ENCODE measurements around the gene SELPLG. TPM values are rescaled to one million over a fixed set of nuclear protein-coding genes. Genes with fewer than 3 reads are reported as not detected.
A peak's percentile ranks its signal among the peaks of the same experiment; 100 is the strongest.

SELPLG gene
- total RNA-seq, 1 donor from 2014 or later = not detected

- no peak overlapping the region for H3K4me2 ChIP-seq
- Mint-ChIP-seq H3K9me3 (no peaks in the 10 kb centered on the region), H3K27me3 (ENCODE audit: insufficient read depth, low read depth) (peaks cover 27% of the 10 kb centered on the region), H3K36me3 (no peaks in the 10 kb centered on the region), H3K4me1 (peaks cover 16% of the 10 kb centered on the region), H3K27ac (no peak overlapping the region), H3K4me3 (no peak overlapping the region)
- H3K27ac ChIP-seq = no peak overlapping the region
- no peak overlapping the region for H3K9ac ChIP-seq
- H3K27me3 ChIP-seq = no peaks in the 10 kb centered on the region
- H3K79me2 ChIP-seq (ENCODE audit: low read depth) = no peaks in the 10 kb centered on the region
- no peaks in the 10 kb centered on the region for H3K9me3 ChIP-seq (ENCODE audit: low read depth)
- H3F3A ChIP-seq (ENCODE audit: low read depth) = peaks cover 20% of the 10 kb centered on the region
- no peaks in the 10 kb centered on the region for H3K36me3 ChIP-seq
- H2AFZ ChIP-seq (replicated peaks) = no peak overlapping the region
- no peak overlapping the region for H3K4me3 ChIP-seq
- TF ChIP-seq EZH2phosphoT487 (IDR thresholded peaks at IDR 0.05) (no peak), EZH2 (IDR thresholded peaks at IDR 0.05) (no peak)
- TF ChIP-seq, protein P1, sequence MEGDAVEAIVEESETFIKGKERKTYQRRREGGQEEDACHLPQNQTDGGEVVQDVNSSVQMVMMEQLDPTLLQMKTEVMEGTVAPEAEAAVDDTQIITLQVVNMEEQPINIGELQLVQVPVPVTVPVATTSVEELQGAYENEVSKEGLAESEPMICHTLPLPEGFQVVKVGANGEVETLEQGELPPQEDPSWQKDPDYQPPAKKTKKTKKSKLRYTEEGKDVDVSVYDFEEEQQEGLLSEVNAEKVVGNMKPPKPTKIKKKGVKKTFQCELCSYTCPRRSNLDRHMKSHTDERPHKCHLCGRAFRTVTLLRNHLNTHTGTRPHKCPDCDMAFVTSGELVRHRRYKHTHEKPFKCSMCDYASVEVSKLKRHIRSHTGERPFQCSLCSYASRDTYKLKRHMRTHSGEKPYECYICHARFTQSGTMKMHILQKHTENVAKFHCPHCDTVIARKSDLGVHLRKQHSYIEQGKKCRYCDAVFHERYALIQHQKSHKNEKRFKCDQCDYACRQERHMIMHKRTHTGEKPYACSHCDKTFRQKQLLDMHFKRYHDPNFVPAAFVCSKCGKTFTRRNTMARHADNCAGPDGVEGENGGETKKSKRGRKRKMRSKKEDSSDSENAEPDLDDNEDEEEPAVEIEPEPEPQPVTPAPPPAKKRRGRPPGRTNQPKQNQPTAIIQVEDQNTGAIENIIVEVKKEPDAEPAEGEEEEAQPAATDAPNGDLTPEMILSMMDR (IDR thresholded peaks at IDR 0.05) = no peak
- DNase-seq (ENCODE audit: low spot score) = no peak
- no peaks in the 10 kb centered on the region for H4K20me1 ChIP-seq (ENCODE audit: low read depth)
- no peaks in the 10 kb centered on the region for H3K4me1 ChIP-seq
These were observed 25.1 kb downstream of the SELPLG start for GRCh38 chr12:108608616-108609015.

- Histone ChIP-seq H3K79me2 (ENCODE audit: low read depth) (no peaks in the 10 kb centered on the region), H3K4me3 (no peak overlapping the region), H3K9me3 (ENCODE audit: low read depth) (no peaks in the 10 kb centered on the region), H3F3A (ENCODE audit: low read depth) (peaks cover 20% of the 10 kb centered on the region), H3K27me3 (no peaks in the 10 kb centered on the region), H4K20me1 (ENCODE audit: low read depth) (no peaks in the 10 kb centered on the region), H2AFZ (replicated peaks) (no peak overlapping the region), H3K4me2 (no peak overlapping the region), H3K27ac (no peak overlapping the region), H3K9ac (no peak overlapping the region), H3K36me3 (no peaks in the 10 kb centered on the region), H3K4me1 (no peaks in the 10 kb centered on the region)
- no peak for DNase-seq (ENCODE audit: low spot score)
- H3K4me1 Mint-ChIP-seq = peaks cover 14% of the 10 kb centered on the region
- no peak overlapping the region for H3K4me3 Mint-ChIP-seq
- no peaks in the 10 kb centered on the region for H3K36me3 Mint-ChIP-seq
- H3K9me3 Mint-ChIP-seq = no peaks in the 10 kb centered on the region
- peaks cover 28% of the 10 kb centered on the region for H3K27me3 Mint-ChIP-seq (ENCODE audit: insufficient read depth, low read depth)
- TF ChIP-seq EZH2phosphoT487 (IDR thresholded peaks at IDR 0.05) (no peak), EZH2 (IDR thresholded peaks at IDR 0.05) (no peak)
- TF ChIP-seq, protein P1 (IDR thresholded peaks at IDR 0.05) = no peak
- peak overlapping the region; percentile 65 for H3K27ac Mint-ChIP-seq
These were observed 25.6 kb downstream of the SELPLG start for GRCh38 chr12:108607981-108608600.

GRCh38 chr12:108606492-108606891 lies 27.2 kb downstream of the SELPLG start:
- H3K36me3 ChIP-seq = no peaks in the 10 kb centered on the region
- no peak overlapping the region for H3K27ac Mint-ChIP-seq
- no peak overlapping the region for H2AFZ ChIP-seq (replicated peaks)
- TF ChIP-seq, protein P1 (IDR thresholded peaks at IDR 0.05) = no peak
- no peak for TF ChIP-seq EZH2 (IDR thresholded peaks at IDR 0.05)
- no peak for TF ChIP-seq EZH2phosphoT487 (IDR thresholded peaks at IDR 0.05)
- H3K4me2 ChIP-seq = no peak overlapping the region
- no peaks in the 10 kb centered on the region for H4K20me1 ChIP-seq (ENCODE audit: low read depth)
- H3K79me2 ChIP-seq (ENCODE audit: low read depth) = no peaks in the 10 kb centered on the region
- no peak overlapping the region for H3K9ac ChIP-seq
- peaks cover 20% of the 10 kb centered on the region for H3F3A ChIP-seq (ENCODE audit: low read depth)
- H3K9me3 ChIP-seq (ENCODE audit: low read depth) = no peaks in the 10 kb centered on the region
- H3K27me3 ChIP-seq = no peaks in the 10 kb centered on the region
- H3K4me3 ChIP-seq = no peak overlapping the region
- no peaks in the 10 kb centered on the region for H3K4me1 ChIP-seq
- no peak overlapping the region for H3K4me3 Mint-ChIP-seq
- H3K27me3 Mint-ChIP-seq (ENCODE audit: insufficient read depth, low read depth) = peaks cover 26% of the 10 kb centered on the region
- H3K9me3 Mint-ChIP-seq = no peaks in the 10 kb centered on the region
- no peaks in the 10 kb centered on the region for H3K36me3 Mint-ChIP-seq
- H3K4me1 Mint-ChIP-seq = peaks cover 15% of the 10 kb centered on the region
- DNase-seq (ENCODE audit: low spot score) = no peak
- no peak overlapping the region for H3K27ac ChIP-seq

Data from neural progenitor cell (in vitro differentiated cells).